ENCODE measurements around the gene GAS2L1. TPM values are rescaled to one million over a fixed set of nuclear protein-coding genes. Genes with fewer than 3 reads are reported as not detected.

Gene GAS2L1
- total and polyA plus RNA-seq, 2 experiments from 2014 or later, result 5.2 to 9.5 TPM

DNA sequence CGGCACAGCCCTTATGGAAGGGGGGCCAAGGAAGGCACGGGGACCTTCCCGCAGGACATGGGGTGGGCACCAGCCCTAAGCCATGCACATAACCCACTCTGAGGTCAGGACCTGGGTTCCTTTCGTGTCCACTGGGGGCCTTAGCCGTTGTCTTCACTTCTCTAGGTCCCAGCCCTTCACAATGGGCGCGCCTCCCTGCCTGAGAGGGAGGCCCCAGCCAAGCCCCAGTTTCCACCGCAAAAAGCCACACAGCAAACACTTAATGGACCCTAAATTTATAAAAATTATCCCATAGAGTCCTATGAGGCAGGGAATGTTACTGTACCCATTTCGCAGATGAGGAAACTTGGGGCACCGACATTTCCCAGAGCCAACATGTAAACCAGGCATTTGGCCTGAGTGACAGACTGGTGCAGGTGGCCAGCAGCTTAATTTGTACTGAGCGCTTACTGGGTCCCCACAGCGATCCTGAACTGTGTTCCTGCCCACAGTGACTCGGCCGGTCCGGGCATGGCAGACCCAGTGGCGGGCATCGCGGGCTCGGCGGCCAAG lies 1.2 kb downstream of the GAS2L1 start:
- Histone ChIP-seq H3K4me1 (ENCODE audit: insufficient read depth) (peaks cover 10% of the 10 kb centered on the region; the same call in 1 of the 2 replicates), H4K20me1 (replicated peaks; ENCODE audit: insufficient read depth) (no peaks in the 10 kb centered on the region), H3K27me3 (ENCODE audit: insufficient read depth) (0 out of 2 replicates have a peak, but pooled peaks cover 3% of the 10 kb centered on the region), H3K4me2 (peak overlapping the region; percentile 97), H3K4me3 (peak overlapping the region; percentile 88), H3K9me2 (ENCODE audit: insufficient read depth) (no peaks in the 10 kb centered on the region), H3K36me3 (ENCODE audit: insufficient read depth) (no peaks in the 10 kb centered on the region), H3K27ac (ENCODE audit: low read depth) (no peak overlapping the region), H2AFZ (peak overlapping the region; percentile 66; the same call in 1 of the 2 replicates), H3F3A (replicated peaks; ENCODE audit: low read depth) (peaks cover 22% of the 10 kb centered on the region), H3K79me2 (replicated peaks; ENCODE audit: insufficient read depth) (no peaks in the 10 kb centered on the region)
- TF ChIP-seq EZH2 (IDR thresholded peaks at IDR 0.05; ENCODE audit: low read depth, unreplicated experiment), result no peak
- no peak for TF ChIP-seq ZNF331 (CRISPR knock-in tag; IDR thresholded peaks at IDR 0.05; ENCODE audit: low read depth)
- TF ChIP-seq ZNF114 (CRISPR knock-in tag; IDR thresholded peaks at IDR 0.05), result no peak
- TF ChIP-seq, protein P1, sequence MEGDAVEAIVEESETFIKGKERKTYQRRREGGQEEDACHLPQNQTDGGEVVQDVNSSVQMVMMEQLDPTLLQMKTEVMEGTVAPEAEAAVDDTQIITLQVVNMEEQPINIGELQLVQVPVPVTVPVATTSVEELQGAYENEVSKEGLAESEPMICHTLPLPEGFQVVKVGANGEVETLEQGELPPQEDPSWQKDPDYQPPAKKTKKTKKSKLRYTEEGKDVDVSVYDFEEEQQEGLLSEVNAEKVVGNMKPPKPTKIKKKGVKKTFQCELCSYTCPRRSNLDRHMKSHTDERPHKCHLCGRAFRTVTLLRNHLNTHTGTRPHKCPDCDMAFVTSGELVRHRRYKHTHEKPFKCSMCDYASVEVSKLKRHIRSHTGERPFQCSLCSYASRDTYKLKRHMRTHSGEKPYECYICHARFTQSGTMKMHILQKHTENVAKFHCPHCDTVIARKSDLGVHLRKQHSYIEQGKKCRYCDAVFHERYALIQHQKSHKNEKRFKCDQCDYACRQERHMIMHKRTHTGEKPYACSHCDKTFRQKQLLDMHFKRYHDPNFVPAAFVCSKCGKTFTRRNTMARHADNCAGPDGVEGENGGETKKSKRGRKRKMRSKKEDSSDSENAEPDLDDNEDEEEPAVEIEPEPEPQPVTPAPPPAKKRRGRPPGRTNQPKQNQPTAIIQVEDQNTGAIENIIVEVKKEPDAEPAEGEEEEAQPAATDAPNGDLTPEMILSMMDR (conservative IDR thresholded peaks at IDR 0.05; ENCODE audit: low read depth in 2 of 2), result no peak
- no peak for TF ChIP-seq STAT1 (IDR thresholded peaks at IDR 0.05; ENCODE audit: unreplicated experiment)
- H3K27me3 Mint-ChIP-seq (ENCODE audit: insufficient read depth, low read depth, poor library complexity), result peaks cover 13% of the 10 kb centered on the region
- no peak overlapping the region; the same call in 1 of the 2 replicates for H3K27ac Mint-ChIP-seq
- no peaks in the 10 kb centered on the region; the same call in 2 of the 3 replicates for H3K36me3 Mint-ChIP-seq (ENCODE audit: low read depth)
- H3K9me3 Mint-ChIP-seq, result no peaks in the 10 kb centered on the region
- peak overlapping the region; percentile 84 for H3K4me3 Mint-ChIP-seq
- DNase-seq (ENCODE audit: low spot score), result no peak
- no peak for ATAC-seq
- H3K4me1 Mint-ChIP-seq, result peaks cover 31% of the 10 kb centered on the region

DNA sequence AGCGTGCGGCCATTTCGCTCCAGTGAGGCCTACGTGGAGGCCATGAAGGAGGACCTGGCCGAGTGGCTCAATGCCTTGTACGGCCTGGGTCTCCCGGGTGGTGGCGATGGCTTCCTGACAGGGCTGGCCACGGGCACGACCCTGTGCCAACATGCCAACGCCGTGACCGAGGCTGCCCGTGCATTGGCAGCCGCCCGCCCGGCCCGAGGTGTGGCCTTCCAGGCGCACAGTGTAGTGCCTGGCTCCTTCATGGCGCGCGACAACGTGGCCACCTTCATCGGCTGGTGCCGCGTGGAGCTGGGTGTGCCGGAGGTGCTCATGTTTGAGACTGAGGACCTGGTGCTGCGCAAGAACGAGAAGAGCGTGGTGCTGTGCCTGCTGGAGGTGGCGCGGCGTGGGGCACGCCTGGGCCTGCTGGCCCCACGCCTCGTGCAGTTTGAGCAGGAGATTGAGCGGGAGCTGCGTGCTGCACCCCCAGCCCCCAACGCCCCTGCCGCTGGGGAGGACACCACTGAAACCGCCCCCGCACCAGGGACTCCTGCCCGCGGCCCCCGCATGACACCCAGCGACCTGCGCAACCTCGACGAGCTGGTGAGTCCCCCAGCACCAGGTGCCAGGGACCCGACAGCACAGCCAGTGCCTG lies 1.8 kb downstream of the GAS2L1 start:
- Histone ChIP-seq H3K4me1 (ENCODE audit: insufficient read depth) (peaks cover 10% of the 10 kb centered on the region; the same call in 1 of the 2 replicates), H3K79me2 (replicated peaks; ENCODE audit: insufficient read depth) (no peaks in the 10 kb centered on the region), H3K4me3 (no peak overlapping the region; the same call in 1 of the 2 replicates), H2AFZ (no peak overlapping the region), H3K9me2 (ENCODE audit: insufficient read depth) (no peaks in the 10 kb centered on the region), H3K36me3 (ENCODE audit: insufficient read depth) (no peaks in the 10 kb centered on the region), H3F3A (replicated peaks; ENCODE audit: low read depth) (peaks cover 20% of the 10 kb centered on the region), H4K20me1 (replicated peaks; ENCODE audit: insufficient read depth) (no peaks in the 10 kb centered on the region), H3K4me2 (no peak overlapping the region), H3K27me3 (ENCODE audit: insufficient read depth) (peaks cover 7% of the 10 kb centered on the region), H3K27ac (ENCODE audit: low read depth) (no peak overlapping the region)
- Mint-ChIP-seq H3K27ac (no peak overlapping the region), H3K27me3 (ENCODE audit: insufficient read depth, low read depth, poor library complexity) (peaks cover 19% of the 10 kb centered on the region), H3K36me3 (ENCODE audit: low read depth) (peaks cover 2% of the 10 kb centered on the region; the same call in 1 of the 3 replicates), H3K9me3 (peaks cover under 1% of the 10 kb centered on the region; the same call in 1 of the 3 replicates), H3K4me3 (no peak overlapping the region; the same call in 2 of the 3 replicates), H3K4me1 (peaks cover 33% of the 10 kb centered on the region)
- DNase-seq (ENCODE audit: low spot score) (no peak), ATAC-seq (no peak)
- TF ChIP-seq, protein P2, sequence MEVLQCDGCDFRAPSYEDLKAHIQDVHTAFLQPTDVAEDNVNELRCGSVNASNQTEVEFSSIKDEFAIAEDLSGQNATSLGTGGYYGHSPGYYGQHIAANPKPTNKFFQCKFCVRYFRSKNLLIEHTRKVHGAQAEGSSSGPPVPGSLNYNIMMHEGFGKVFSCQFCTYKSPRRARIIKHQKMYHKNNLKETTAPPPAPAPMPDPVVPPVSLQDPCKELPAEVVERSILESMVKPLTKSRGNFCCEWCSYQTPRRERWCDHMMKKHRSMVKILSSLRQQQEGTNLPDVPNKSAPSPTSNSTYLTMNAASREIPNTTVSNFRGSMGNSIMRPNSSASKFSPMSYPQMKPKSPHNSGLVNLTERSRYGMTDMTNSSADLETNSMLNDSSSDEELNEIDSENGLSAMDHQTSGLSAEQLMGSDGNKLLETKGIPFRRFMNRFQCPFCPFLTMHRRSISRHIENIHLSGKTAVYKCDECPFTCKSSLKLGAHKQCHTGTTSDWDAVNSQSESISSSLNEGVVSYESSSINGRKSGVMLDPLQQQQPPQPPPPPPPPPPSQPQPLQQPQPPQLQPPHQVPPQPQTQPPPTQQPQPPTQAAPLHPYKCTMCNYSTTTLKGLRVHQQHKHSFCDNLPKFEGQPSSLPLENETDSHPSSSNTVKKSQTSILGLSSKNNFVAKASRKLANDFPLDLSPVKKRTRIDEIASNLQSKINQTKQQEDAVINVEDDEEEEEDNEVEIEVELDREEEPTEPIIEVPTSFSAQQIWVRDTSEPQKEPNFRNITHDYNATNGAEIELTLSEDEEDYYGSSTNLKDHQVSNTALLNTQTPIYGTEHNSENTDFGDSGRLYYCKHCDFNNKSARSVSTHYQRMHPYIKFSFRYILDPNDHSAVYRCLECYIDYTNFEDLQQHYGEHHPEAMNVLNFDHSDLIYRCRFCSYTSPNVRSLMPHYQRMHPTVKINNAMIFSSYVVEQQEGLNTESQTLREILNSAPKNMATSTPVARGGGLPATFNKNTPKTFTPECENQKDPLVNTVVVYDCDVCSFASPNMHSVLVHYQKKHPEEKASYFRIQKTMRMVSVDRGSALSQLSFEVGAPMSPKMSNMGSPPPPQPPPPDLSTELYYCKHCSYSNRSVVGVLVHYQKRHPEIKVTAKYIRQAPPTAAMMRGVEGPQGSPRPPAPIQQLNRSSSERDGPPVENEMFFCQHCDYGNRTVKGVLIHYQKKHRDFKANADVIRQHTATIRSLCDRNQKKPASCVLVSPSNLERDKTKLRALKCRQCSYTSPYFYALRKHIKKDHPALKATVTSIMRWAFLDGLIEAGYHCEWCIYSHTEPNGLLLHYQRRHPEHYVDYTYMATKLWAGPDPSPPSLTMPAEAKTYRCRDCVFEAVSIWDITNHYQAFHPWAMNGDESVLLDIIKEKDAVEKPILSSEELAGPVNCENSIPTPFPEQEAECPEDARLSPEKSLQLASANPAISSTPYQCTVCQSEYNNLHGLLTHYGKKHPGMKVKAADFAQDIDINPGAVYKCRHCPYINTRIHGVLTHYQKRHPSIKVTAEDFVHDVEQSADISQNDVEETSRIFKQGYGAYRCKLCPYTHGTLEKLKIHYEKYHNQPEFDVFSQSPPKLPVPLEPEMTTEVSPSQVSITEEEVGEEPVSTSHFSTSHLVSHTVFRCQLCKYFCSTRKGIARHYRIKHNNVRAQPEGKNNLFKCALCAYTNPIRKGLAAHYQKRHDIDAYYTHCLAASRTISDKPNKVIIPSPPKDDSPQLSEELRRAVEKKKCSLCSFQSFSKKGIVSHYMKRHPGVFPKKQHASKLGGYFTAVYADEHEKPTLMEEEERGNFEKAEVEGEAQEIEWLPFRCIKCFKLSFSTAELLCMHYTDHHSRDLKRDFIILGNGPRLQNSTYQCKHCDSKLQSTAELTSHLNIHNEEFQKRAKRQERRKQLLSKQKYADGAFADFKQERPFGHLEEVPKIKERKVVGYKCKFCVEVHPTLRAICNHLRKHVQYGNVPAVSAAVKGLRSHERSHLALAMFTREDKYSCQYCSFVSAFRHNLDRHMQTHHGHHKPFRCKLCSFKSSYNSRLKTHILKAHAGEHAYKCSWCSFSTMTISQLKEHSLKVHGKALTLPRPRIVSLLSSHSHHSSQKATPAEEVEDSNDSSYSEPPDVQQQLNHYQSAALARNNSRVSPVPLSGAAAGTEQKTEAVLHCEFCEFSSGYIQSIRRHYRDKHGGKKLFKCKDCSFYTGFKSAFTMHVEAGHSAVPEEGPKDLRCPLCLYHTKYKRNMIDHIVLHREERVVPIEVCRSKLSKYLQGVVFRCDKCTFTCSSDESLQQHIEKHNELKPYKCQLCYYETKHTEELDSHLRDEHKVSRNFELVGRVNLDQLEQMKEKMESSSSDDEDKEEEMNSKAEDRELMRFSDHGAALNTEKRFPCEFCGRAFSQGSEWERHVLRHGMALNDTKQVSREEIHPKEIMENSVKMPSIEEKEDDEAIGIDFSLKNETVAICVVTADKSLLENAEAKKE (CRISPR knock-in tag; IDR thresholded peaks at IDR 0.05), result no peak
- no peak for TF ChIP-seq POLR2AphosphoS5 (IDR thresholded peaks at IDR 0.05; ENCODE audit: low read depth)
- TF ChIP-seq CREB1 (CRISPR knock-in tag; IDR thresholded peaks at IDR 0.05; ENCODE audit: low read depth), result no peak
- TF ChIP-seq ZNF331 (CRISPR knock-in tag; IDR thresholded peaks at IDR 0.05; ENCODE audit: low read depth), result no peak
- no peak for TF ChIP-seq ZNF114 (CRISPR knock-in tag; IDR thresholded peaks at IDR 0.05)
- TF ChIP-seq NANOG (IDR thresholded peaks at IDR 0.05; ENCODE audit: borderline replicate concordance), result no peak
- no peak for TF ChIP-seq EZH2 (IDR thresholded peaks at IDR 0.05; ENCODE audit: low read depth, unreplicated experiment)

All from GM23338 (cell line).